Activated CD4-positive, CD25-positive, alpha-beta regulatory T cell treated with anti-CD3 and anti-CD28 coated beads, Interleukin-2, amount 50 U/mL, for 72 hours (primary cell): ENCODE measurements around the gene RAPGEF5.

Source experiments
- DNase-seq: peaks from one replicate; pipeline ENCODE4 v3.0.0; 2021

RAPGEF5 gene

DNA sequence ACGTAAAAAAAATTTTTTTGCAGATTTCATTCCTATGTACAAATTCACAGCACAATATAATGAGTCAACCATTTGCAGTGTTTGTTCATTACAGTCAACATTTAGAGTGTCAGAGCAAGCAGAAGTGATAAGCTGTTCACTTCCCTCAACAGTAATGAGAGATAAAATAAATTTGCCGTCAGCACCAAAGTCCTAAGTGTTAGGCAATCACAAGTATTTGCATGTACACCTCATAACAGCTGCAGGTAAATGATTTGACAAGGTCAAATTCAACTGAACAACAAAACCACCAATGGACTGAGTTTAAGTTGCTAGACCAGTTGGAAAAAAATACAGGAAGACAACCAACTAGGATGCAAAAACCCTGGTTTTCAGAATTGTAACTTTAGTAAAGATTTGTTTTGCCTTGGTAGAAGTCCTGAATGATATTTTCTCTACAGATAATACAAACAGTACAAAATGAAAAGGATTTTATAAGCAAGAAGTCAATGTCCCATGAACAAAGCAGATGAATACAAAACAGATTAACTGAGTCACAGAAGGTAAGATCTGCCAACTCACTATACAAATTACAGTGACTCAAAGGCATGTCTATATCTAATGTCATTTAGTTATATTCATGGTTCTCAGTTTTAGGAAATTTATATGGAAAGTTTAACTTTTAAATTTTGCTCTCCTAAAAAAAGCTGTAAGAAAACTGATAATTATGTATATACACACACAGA, 10.4 kb downstream of the RAPGEF5 start:
- DNase-seq, result no peak

GRCh38 chr7:22344655-22345054, 12.3 kb downstream of the RAPGEF5 start:
- no peak for DNase-seq

DNA sequence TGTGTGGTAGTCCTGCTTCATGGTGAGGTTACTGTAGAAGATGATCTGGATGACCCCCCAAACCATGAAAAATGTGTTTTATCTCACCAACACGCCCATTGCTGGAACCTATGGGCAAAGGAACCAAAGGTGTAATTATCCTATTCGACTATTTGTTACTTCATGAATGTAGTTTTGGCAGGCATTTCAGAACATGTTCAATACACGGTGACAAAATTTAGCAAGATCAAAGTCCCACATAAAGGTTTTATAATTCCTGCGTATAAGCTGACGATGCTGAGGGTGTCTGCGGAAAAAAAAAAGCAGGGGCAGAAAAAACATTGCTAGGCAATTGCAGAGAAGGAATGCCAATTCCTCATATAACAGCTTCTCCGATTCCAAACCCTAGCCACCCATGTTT, 13.3 kb downstream of the RAPGEF5 start:
- no peak for DNase-seq

DNA sequence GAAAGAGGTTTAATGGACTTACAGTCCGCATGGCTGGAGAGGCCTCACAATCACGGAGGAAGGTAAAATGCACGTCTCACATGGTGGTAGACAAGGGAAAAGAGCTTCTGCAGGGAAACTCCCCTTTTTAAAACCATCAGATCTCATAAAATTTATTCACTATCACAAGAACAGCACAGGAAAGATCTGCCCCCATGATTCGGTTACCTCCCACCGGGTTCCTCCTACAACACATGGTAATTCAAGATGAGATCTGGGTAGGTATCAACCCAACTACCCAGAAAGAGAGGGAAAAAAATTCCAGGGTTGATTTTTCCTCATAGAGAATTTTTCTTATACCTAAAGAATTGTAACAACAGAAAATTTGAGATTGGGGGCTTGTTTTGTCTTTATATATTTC, 13.9 kb downstream of the RAPGEF5 start:
- DNase-seq, result no peak

DNA sequence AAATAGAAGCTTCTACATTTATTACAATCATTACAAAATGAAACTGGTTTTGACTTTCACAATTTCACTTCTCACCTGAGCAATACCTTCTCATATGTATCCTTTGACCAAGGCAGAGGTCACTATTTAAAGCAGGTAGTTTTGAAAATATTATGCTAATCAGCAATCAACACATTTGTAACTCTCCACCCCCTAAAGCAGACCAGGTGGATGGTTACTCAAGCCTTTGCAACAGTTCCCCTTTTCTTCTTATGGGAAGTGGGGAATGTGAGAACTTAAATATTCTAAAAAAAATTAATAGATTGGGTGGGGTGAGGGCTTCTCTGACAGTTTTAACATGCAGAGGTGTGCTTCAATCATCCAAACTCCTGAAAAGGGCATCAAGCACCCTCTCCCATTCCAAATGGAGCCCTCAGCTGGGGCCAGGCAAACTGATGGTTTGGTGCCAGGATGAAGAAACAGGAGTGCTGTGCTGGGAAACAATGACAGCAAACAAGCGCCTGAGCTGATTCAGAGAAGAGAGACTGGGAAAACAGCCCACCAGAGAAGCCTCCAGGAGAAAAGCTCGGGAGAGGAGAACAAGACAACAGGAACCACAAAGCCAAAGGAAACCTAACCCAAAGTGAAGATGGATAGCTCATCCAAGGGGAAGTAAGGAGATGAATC, 17.1 kb downstream of the RAPGEF5 start:
- no peak for DNase-seq

- DNase-seq, result no peak
These were observed 18.1 kb downstream of the RAPGEF5 start for GRCh38 chr7:22338877-22339276.

DNA sequence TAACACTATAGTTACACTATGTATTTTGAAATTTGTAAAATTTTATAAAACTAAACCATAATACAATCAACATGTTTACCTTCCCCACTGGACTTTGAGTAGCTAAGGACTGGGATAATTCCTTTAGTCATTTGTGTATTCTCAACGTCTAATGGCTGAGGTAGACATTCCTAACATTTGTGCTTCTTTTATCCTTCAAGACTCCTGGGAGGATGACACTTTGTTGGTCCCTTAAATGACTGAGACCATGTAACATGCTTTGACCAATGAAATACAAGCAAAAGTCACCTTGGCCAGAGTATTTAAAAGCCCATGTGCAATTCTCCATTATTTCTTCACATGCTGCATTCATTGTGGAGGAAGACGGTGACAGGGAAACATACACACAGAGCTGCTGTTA, 18.5 kb downstream of the RAPGEF5 start:
- no peak for DNase-seq

- no peak for DNase-seq
These were observed 23.2 kb downstream of the RAPGEF5 start for GRCh38 chr7:22333680-22334141.

DNA sequence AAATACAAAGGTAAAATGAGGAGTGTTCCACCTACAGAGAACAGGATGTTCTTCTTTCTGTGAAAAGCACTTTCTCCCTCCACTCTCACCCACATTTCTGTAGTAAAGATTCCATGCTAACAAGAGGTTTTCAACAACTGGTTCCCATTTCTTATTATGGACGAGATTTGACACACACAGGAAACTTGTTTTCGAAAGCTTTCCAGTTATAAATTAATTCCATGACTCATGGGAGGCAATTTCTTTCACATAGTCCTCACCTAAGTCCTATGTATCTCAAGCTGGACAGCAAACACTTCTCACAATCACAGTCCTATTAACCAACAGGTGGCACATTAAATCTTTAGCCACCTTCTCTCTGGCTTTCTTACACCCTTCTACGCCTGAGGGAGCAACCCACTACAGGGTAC, 24.5 kb downstream of the RAPGEF5 start:
- no peak for DNase-seq

DNA sequence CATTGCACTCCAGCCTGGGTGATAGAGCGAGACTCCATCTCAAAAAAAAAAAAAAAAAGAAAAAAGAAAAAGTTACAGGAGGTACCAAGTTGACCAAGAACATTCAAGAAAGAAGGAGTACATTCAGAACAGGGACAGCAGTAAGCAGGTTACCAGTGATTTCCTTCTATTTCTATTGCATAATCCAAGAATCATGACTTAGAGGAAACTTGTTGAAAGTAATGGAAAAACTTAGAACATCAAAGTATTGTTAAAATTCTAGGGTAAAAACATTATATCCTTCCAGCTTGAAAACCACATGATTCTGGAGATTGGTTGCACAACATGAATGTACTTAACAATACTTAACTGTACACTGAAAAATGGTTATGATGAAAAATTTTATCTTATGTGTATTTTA, 25.2 kb downstream of the RAPGEF5 start:
- DNase-seq, result no peak

DNA sequence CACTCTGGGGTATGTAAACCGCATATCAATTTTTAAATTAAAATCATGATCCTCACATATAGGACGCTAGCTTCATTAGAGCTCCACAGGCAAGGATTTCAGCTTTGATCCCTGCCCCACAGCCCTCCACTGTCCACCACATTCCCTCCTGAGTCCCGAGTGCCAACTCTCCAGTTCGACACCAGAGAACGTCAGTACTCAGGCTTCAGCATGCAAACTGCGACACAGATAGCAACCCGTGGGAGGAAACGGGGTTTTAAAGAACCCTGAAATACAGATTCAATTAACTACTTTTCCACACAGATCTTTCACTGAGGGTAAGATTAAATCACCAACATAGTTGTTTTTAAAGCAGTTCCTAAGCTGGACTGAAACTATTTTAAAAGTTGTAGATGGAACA, 26.1 kb downstream of the RAPGEF5 start:
- no peak for DNase-seq

DNA sequence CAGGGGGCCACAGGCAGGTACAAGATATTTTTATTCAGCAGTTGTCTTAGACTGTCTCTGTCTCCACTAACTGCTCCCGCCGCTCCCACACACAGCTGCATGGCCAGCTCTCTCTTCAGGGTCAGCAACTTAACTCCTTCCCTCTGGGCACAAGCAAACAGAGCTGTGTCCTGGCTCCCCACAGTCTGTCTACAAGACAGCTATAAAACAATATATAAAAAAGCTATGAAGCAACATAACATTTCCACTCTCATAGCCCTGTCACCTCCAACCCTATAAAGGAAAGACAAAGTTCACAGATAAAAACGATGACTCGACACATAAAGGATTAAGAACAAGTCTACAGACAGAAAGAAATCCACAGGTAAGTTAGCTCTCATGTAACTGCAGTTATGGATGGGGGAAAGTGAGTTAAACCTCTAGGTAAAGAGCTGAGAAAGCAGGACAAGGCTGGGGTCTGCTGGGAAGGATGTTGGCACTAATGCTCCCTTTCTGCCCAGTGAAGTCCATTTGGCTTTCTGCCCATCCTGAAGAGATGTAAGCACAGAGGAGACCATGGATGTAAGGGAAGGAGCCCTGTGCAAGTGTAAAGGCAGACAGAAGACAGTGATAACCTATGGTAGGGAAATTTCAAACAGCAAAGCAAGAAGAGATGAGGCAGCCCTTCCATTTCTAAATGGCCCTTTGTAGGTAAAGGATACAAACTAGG, 27.0 kb downstream of the RAPGEF5 start:
- DNase-seq, result no peak

DNA sequence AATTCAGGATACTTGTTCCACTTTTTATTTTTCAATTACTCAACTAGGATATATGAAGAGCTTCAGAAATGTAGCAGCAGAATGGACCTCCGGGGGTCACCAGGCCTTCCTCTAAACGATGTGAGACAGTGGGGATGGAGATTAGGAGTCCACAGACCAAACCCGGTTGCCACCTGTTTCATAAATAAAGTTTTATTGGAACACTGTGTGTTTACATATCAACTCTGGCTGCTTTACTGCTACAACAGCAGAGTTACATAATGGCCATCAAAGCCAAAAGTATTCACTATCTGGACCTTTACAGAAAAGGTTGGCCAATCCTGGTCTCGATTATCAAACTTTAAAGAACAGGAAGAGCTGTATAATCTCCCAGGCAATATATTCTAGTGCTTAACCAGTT, 30.8 kb downstream of the RAPGEF5 start:
- DNase-seq, result no peak

DNA sequence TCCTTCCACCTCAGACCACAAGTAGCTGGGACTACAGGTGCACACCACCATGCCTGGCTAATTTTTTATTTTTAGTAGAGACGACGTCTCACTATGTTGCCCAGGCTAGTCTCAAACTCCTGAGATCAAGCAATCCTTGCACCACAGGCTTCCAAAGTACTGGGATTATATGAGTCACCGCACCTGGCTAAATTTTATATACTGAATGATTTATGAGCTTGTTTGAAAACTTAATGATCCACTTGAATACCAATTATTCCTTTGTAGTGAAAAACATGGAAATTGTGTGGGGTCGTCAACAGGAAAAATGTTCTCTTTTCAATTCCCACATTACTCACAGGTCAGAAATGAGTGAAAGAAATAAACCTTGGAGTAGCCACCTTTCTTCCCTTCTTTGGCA, 31.3 kb downstream of the RAPGEF5 start:
- DNase-seq, result no peak

- no peak for DNase-seq
These were observed 33.2 kb downstream of the RAPGEF5 start for GRCh38 chr7:22323714-22324113.

DNA sequence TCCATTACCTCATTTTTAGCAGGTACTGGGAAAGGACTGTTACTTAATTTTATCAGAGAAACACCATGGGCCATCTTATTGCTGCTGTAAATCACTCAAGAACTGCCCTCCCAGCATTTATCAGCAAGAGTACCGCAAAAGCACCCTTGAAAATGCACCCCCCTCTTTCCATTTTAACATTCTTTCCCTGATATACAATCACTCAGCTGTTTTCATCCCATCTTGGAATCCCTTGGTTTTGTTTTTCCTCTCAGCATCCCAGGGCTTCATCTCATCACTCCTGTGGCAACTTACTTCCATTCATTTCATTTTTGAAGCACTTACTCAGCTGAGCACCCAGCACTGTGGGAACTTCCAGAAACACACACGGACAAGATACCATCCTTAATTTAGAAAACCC, 36.5 kb downstream of the RAPGEF5 start:
- DNase-seq, result no peak

DNA sequence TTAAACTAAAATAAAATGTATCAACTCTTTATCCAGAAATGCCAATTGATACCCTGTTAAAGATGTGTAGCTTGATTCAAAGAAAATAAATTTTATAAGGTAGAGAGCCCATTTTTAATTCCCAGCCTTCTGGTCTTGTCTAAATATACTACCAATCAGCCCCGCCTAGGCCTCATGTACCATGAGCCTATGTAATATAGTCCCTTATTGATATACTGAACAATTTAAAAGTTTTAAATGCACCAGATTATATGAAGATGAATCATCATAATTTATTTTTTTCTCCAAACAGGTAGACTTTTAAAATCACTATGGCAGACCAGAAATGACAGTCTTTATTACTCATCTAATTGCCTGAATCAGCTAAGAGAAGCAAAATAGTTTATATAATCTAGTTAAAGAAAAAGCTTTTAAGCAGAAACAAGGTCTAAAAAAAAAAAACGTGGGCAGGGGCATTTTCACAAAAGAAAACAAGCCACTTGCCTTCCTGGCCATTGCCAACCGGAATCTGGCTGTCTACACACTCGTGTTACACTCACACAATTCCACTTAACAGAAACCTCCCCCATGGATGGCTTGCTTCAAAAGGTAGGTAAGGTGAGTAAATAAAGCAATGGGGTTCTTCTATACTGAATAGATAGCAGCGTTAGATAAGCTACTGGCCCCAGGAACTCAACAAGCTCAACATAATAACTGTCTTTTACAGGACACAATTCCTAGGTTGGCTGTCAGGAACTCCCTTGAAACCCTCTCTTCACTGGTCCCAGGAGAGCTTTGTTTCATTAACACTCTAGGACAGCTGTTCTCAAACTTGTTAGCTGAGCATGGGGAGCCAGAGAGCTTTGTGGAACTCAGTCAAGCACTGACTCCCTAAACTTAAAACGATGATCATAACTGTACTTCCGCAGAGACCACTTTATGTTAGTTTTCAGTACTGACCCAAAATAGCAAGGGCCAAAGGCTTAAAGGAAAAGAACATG, 37.2 kb downstream of the RAPGEF5 start:
- DNase-seq, result no peak

GRCh38 chr7:22318376-22318775, 38.6 kb downstream of the RAPGEF5 start:
- no peak for DNase-seq

DNA sequence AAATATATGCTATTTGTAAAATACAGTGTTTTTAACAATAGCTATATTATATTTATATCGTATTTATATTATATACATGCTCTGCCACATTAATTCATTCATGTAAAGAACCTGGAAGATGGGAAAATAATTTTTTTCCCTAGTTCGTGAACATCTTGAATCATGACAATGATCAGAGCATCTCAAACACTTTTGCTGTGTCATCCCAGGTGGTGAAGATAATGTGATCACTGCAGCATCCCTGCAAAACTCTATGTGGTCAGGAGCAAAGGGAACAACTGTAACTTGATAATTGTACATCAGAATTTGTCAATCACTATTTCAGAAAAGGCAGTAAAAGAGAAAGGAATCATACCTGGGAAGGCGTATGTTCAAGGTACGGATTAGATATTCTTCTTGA, 39.3 kb downstream of the RAPGEF5 start:
- DNase-seq, result no peak

DNA sequence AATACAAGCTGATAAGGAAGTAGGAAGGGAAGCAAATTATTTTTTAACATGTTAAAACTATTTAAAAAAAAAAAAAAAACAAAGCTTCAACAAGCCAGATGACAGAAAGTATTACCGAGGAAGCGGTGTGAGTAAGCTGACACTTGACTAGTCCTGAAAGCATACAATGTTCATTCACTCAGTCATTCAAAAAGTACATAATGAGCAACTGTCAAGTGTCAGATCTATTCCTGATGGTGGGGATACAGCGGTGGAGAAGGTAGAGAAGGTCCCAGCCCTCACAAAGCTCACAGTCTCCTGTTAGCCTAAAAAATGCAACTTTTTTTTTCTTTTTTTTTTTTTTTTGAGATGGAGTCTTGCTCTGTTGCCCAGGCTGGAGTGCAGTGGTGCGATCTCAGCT, 40.0 kb downstream of the RAPGEF5 start:
- DNase-seq, result no peak

DNA sequence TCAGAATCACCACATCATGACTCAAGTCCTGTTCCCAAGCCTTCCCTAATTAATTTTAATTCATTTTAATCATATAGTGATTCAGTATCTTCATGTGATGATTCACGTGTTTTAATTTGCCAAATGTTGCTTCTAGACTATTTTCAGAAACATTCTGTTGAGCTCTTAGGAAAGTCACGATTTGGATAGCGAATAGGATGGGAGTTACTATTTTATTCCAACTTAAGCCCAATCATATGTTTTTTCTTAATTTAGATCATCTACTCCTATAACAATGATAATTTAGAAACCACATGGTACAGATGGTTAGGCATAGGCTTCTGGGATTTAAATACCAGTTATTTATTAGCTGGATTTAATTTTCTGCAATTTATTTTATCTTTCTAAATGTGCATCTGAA, 49.1 kb downstream of the RAPGEF5 start:
- DNase-seq, result no peak

DNA sequence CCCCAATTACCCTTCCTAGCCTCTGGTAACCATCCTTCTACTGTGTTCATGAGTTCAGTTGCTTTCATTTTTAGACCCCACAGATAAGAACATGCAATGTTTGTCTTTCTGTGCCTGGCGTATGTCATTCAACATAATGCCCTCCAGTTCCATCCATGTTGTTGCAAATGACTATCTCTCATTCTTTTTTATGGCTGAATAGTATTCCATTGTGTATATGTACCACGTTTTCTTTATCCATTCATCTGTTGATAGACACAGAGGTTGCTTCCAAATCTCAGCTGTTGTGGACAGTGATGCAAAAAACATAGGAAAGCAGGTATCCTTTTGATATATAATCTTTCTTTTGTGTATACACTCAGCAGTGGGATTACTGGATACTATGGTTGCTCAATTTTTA, 51.2 kb downstream of the RAPGEF5 start:
- no peak for DNase-seq

DNA sequence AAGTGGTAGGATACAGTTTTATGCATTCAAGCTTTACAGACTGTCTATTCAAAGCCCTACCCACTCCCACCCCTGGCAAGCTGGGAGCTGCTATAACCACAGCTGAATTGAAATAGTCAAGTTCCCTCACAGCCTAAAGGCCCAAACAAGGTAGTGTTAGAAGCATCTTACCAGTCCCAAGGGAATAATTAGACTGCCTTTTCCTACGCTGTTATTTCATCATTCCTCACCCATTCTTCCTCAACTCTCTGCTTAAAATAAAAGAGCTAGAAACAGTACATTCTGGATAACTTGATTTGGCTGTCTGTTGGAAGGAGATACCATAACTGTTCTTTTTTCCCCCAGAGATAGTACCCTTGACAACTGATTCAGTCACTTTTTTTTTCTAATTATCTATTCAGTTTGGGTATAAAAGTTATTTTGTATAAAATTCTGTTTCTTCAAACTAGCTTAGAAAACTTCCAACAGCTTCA, 54.0 kb downstream of the RAPGEF5 start:
- DNase-seq, result no peak
